A673 (cell line): ENCODE results near the gene FSD1.

Experiments used
- CTCF ChIP-seq: fragments of 300-800, 200-600 bp; sonication (generic); conservative IDR thresholded peaks from 2 replicates; pipeline ENCODE4 v1.5.1; 2017; ENCODE audit warnings: low read depth, mild to moderate bottlenecking, antibody characterized with exemption, low read length, moderate library complexity, mixed read lengths
- EZH2 ChIP-seq: fragments of 200-600 bp; sonication (generic); IDR thresholded peaks from 2 replicates; pipeline ENCODE4 v1.6.1; 2017; ENCODE audit warnings: borderline replicate concordance, low read depth, mild to moderate bottlenecking, mixed read lengths, antibody characterized with exemption, low read length; ENCODE audit not compliant: poor library complexity, severe bottlenecking

- TF ChIP-seq CTCF: no peak
- no peak for TF ChIP-seq EZH2
Measured at GRCh38 chr19:4294389-4294788, 10.0 kb upstream of the FSD1 start.
